Liver (tissue), 9 donors: ENCODE data around the gene UBR1. TPM values are rescaled to one million over a fixed set of nuclear protein-coding genes. Genes with fewer than 3 reads are reported as not detected.

ENCODE experiments used
- DNase-seq: peaks from one replicate; pipeline ENCODE4 v3.0.0-alpha.2; 2017; ENCODE audit warnings: low spot score
- H3K27ac ChIP-seq, 2 donors: one replicate each; pipeline ENCODE4 v1.7.0; 2013; ENCODE audit warnings: inconsistent platforms in 2 of 2, low read length in 2 of 2, control low read depth in 1 of 2, low read depth in 1 of 2, mild to moderate bottlenecking in 1 of 2
- H3K27me3 ChIP-seq, 4 donors: one replicate each; pipeline versions ENCODE4 v1.6.1 to v1.7.0; 2013; ENCODE audit warnings: low read length in 3 of 4, inconsistent platforms in 1 of 4, mild to moderate bottlenecking in 1 of 4, moderate library complexity in 1 of 4; ENCODE audit not compliant: control insufficient read depth in 4 of 4, insufficient read depth in 4 of 4
- H3K36me3 ChIP-seq, 4 donors: one replicate each; pipeline versions ENCODE4 v1.6.1 to v1.7.0; 2013; ENCODE audit warnings: low read length in 3 of 4, mild to moderate bottlenecking in 3 of 4, low read depth in 1 of 4, moderate library complexity in 1 of 4; ENCODE audit not compliant: control insufficient read depth in 4 of 4, insufficient read depth in 3 of 4
- H3K4me1 ChIP-seq, 4 donors: one replicate each; pipeline versions ENCODE4 v1.6.1 to v1.7.0; 2013; ENCODE audit warnings: low read length in 3 of 4, mild to moderate bottlenecking in 3 of 4, moderate library complexity in 1 of 4; ENCODE audit not compliant: control insufficient read depth in 4 of 4, insufficient read depth in 4 of 4
- H3K4me3 ChIP-seq, 3 donors: one replicate each; pipeline versions ENCODE4 v1.6.1 to v1.7.0; 2013; ENCODE audit warnings: low read length in 3 of 3, control low read depth in 1 of 3, low read depth in 1 of 3, mild to moderate bottlenecking in 1 of 3
- H3K9ac ChIP-seq, 2 donors: one replicate each; pipeline ENCODE4 v1.7.0; 2013; ENCODE audit warnings: low read length in 2 of 2, mild to moderate bottlenecking in 2 of 2, moderate library complexity in 2 of 2, control low read depth in 1 of 2, low read depth in 1 of 2
- H3K9me3 ChIP-seq, 4 donors: one replicate each; pipeline versions ENCODE4 v1.6.1 to v1.7.0; 2013; ENCODE audit warnings: low read length in 3 of 4; ENCODE audit not compliant: control insufficient read depth in 4 of 4
- ATF3 ChIP-seq: IDR thresholded peaks from 2 replicates; pipeline ENCODE4 v1.6.1; 2016; ENCODE audit warnings: antibody characterized with exemption
- CTCF ChIP-seq: fragments of 150-350 bp; IDR thresholded peaks from 2 replicates; pipeline ENCODE4 v1.5.1; 2017; ENCODE audit warnings: improper control_type of control experiment, low read depth, low read length; ENCODE audit not compliant: missing input control
- EGR1 ChIP-seq, 2 donors: IDR thresholded peaks; 2 replicates each; pipeline ENCODE4 v1.6.1; 2016 to 2018; ENCODE audit warnings: antibody characterized with exemption in 2 of 2, low read depth in 2 of 2
- FOXA1 ChIP-seq: IDR thresholded peaks from 2 replicates; pipeline ENCODE4 v1.6.1; 2016; ENCODE audit warnings: antibody characterized with exemption
- GABPA ChIP-seq, 2 donors: IDR thresholded peaks in 1 of 2; conservative IDR thresholded peaks in 1 of 2; 2 replicates each; pipeline ENCODE4 v1.6.1; 2016; ENCODE audit warnings: antibody characterized with exemption in 2 of 2, mild to moderate bottlenecking in 1 of 2, moderate library complexity in 1 of 2
- HNF4G ChIP-seq: IDR thresholded peaks from 2 replicates; pipeline ENCODE4 v1.6.1; 2016; ENCODE audit warnings: antibody characterized with exemption
- NR2F2 ChIP-seq: IDR thresholded peaks from 2 replicates; pipeline ENCODE4 v1.6.1; 2016; ENCODE audit warnings: antibody characterized with exemption
- RAD21 ChIP-seq, 2 donors: IDR thresholded peaks; 2 replicates each; pipeline ENCODE4 v1.6.1; 2016; ENCODE audit warnings: antibody characterized with exemption in 2 of 2, mild to moderate bottlenecking in 2 of 2
- REST ChIP-seq: IDR thresholded peaks from 2 replicates; pipeline ENCODE4 v1.6.1; 2016; ENCODE audit warnings: antibody characterized with exemption, mild to moderate bottlenecking
- RXRA ChIP-seq, 2 donors: IDR thresholded peaks; 2 replicates each; pipeline ENCODE4 v1.6.1; 2017 to 2018; ENCODE audit warnings: antibody characterized with exemption in 2 of 2, mild to moderate bottlenecking in 1 of 2
- TAF1 ChIP-seq: conservative IDR thresholded peaks from 2 replicates; pipeline ENCODE4 v1.6.1; 2016; ENCODE audit warnings: antibody characterized with exemption, mild to moderate bottlenecking
- ZBTB33 ChIP-seq: IDR thresholded peaks from 2 replicates; pipeline ENCODE4 v1.6.1; 2016; ENCODE audit warnings: antibody characterized with exemption
- WGBS: extraction: QIAGEN DNeasy Blood & Tissue Kit; methylation state at CpG from one replicate; pipeline ENCODE4 v1.1.7; 2013; 5-methylcytosine and 5-hydroxymethylcytosine counted together
- polyA plus RNA-seq, 2 donors: library from polyadenylated mRNA; stranded (reverse) in 1 of 2; unstranded in 1 of 2; fragments of 200-250 nt in 1 of 2; fragments of >200 nt in 1 of 2; fragmentation: Nextera tagmentation in 1 of 2; extraction: Ambion mirVana in 1 of 2; gene quantifications; one replicate each; pipeline versions ENCODE4 v1.2.1 to v1.2.3, GENCODE V29; 2013 to 2015
- total RNA-seq, 2 donors: library from RNA; depleted of rRNA; stranded (reverse); fragments of >200 nt; gene quantifications; one replicate each; pipeline ENCODE4 v1.2.3, GENCODE V29; 2014
- donor health status: healthy.
- donor health status: healthy.
- donor health status: healthy.
- donor health status: healthy.
- donor health status: healthy.

UBR1 gene
- total and polyA plus RNA-seq, 4 donors: 3.7 to 25.3 (median 10.9) TPM

- Histone ChIP-seq H3K4me3 (no peak overlapping the region), H3K27me3 (no peaks in the 10 kb centered on the region), H3K4me1 (no peaks in the 10 kb centered on the region), H3K9me3 (no peaks in the 10 kb centered on the region), H3K36me3 (no peaks in the 10 kb centered on the region), H3K9ac (no peak overlapping the region), H3K27ac (no peak overlapping the region)
- TF ChIP-seq REST (no peak), NR2F2 (peak; percentile 24), HNF4G (no peak)
- no peak for DNase-seq
- WGBS: 95% methylated on average over 2 of the region's 2 CpGs
These were observed 172.9 kb downstream of the UBR1 start for GRCh38 chr15:42932833-42933515.

GRCh38 chr15:42931702-42932486 is 173.9 kb downstream of the UBR1 start:
- H3K27ac ChIP-seq: no peak overlapping the region
- no peaks in the 10 kb centered on the region for H3K9me3 ChIP-seq
- no peak for DNase-seq
- no peak overlapping the region for H3K4me3 ChIP-seq
- no peaks in the 10 kb centered on the region for H3K36me3 ChIP-seq
- H3K4me1 ChIP-seq: no peaks in the 10 kb centered on the region
- TF ChIP-seq EGR1 (IDR thresholded peaks at IDR 0.05; ENCODE audit: low read depth in 2 of 2): no peak
- no peak for TF ChIP-seq RXRA (IDR thresholded peaks at IDR 0.05)
- TF ChIP-seq NR2F2: no peak
- TF ChIP-seq FOXA1: no peak
- no peak for TF ChIP-seq ZBTB33
- TF ChIP-seq TAF1: no peak
- no peak for TF ChIP-seq ATF3
- TF ChIP-seq CTCF: no peak
- TF ChIP-seq RAD21 (IDR thresholded peaks at IDR 0.05): no peak
- no peak for TF ChIP-seq GABPA (IDR thresholded peaks at IDR 0.05 in 1 of 2, conservative IDR thresholded peaks at IDR 0.05 in 1 of 2)
- no peak for TF ChIP-seq REST
- 86% methylated on average over 7 of the region's 7 CpGs for WGBS
- H3K9ac ChIP-seq: no peak overlapping the region
- no peaks in the 10 kb centered on the region for H3K27me3 ChIP-seq
